Heart left ventricle (tissue), 13 donors: ENCODE results near the gene EFCC1.

Experiments
- POLR2A ChIP-seq, 2 donors: fragments of 450-650 bp; IDR thresholded peaks; one replicate each; pipeline ENCODE4 v1.6.1; 2017; ENCODE audit warnings: antibody characterized with exemption in 2 of 2, mild to moderate bottlenecking in 2 of 2, moderate library complexity in 2 of 2
- TF ChIP-seq, protein P1 (sequence below), 12 donors: fragments of 200-600 bp; sonication (generic) in 4 of 12; IDR thresholded peaks; one replicate each; pipeline versions ENCODE4 v1.5.0 to v1.8.0; 2018 to 2022; ENCODE audit warnings: antibody characterized with exemption in 12 of 12, mild to moderate bottlenecking in 5 of 12
- donor health status: ischemic (EF 13 %, LVEDD 7.1; RV severe dilation, severe dysfunction).
- donor health status: DM: no; HTN: yes; CAD: no.
- donor health status: DM: no; HTN: no; CAD: no.
- donor health status: ischemic (EF 25% LVEDD 6.9; RV normal size, moderate dysfunction).
- donor health status: ischemic (EF 25% LVEDD 5.7; RV mildly dilated, moderate dysfunction).
- donor health status: ischemic (EF 35%, LVEDD 5.7; RV mildly dilated, moderate dysfunction).
- donor health status: nonischemic (EF 11% LVEDD 7.7; RV severe dilation, severe dysfunction).
- donor health status: DM: yes; HTN: yes; CAD: no.
- donor health status: PGD.
- donor health status: ischemic (EF 29% LVEDD 5.4; RV normal size, mild dysfunction).
- donor health status: nonischemic (EF 23%, LVEDD 6.1; RV moderate dilation, normal function).

DNA sequence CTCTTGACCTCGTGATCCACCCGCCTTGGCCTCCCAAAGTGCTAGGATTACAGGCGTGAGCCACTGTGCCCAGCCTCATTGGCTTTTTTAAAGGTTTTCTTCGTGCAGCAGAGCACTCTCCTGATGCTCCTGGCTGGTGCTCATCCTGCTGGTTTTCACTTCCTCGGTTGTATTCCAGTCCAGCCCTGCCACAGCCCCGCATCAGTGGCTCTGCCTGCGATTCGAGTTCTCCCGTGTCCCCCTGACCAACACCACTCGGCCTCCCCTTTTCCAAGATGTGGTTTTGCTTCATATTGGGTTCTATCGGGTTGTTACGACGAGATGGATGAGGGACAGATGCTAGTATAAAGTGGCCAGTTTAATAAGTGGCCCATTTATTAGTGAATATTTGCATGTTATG is 27.8 kb downstream of the EFCC1 start:
- TF ChIP-seq, protein P1, sequence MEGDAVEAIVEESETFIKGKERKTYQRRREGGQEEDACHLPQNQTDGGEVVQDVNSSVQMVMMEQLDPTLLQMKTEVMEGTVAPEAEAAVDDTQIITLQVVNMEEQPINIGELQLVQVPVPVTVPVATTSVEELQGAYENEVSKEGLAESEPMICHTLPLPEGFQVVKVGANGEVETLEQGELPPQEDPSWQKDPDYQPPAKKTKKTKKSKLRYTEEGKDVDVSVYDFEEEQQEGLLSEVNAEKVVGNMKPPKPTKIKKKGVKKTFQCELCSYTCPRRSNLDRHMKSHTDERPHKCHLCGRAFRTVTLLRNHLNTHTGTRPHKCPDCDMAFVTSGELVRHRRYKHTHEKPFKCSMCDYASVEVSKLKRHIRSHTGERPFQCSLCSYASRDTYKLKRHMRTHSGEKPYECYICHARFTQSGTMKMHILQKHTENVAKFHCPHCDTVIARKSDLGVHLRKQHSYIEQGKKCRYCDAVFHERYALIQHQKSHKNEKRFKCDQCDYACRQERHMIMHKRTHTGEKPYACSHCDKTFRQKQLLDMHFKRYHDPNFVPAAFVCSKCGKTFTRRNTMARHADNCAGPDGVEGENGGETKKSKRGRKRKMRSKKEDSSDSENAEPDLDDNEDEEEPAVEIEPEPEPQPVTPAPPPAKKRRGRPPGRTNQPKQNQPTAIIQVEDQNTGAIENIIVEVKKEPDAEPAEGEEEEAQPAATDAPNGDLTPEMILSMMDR (IDR thresholded peaks at IDR 0.05), result no peak
- no peak for TF ChIP-seq POLR2A (IDR thresholded peaks at IDR 0.05)
